IPS-20b (cell line): Measurements from ENCODE around the gene BRSK2.
A peak's percentile ranks its signal among the peaks of the same experiment; 100 is the strongest.

Experiments
- H3K27ac ChIP-seq: one replicate; pipeline ENCODE4 v1.5.1; 2013; ENCODE audit warnings: low read length
- H3K27me3 ChIP-seq: 2 replicates; pipeline ENCODE4 v1.6.1; 2013; ENCODE audit warnings: mild to moderate bottlenecking, low read length, inconsistent platforms; ENCODE audit not compliant: insufficient read depth
- H3K36me3 ChIP-seq: 2 replicates; pipeline ENCODE4 v1.6.1; 2013; ENCODE audit warnings: low read depth, mild to moderate bottlenecking, inconsistent platforms, low read length, moderate library complexity; ENCODE audit not compliant: insufficient read depth
- H3K4me1 ChIP-seq: 2 replicates; pipeline ENCODE4 v1.6.1; 2013; ENCODE audit warnings: mild to moderate bottlenecking, control low read depth, inconsistent platforms, low read length, moderate library complexity; ENCODE audit not compliant: insufficient read depth
- H3K4me3 ChIP-seq: 2 replicates; pipeline ENCODE4 v1.5.1; 2013; ENCODE audit warnings: mild to moderate bottlenecking, low read length, inconsistent platforms
- H3K9ac ChIP-seq: 2 replicates; pipeline ENCODE4 v1.6.1; 2013; ENCODE audit warnings: low read depth, mild to moderate bottlenecking, inconsistent platforms, low read length, moderate library complexity
- H3K9me3 ChIP-seq: 2 replicates; pipeline ENCODE4 v1.6.1; 2013; ENCODE audit warnings: mild to moderate bottlenecking, low read depth, low read length, inconsistent platforms; ENCODE audit not compliant: insufficient read depth

The BRSK2 gene

DNA sequence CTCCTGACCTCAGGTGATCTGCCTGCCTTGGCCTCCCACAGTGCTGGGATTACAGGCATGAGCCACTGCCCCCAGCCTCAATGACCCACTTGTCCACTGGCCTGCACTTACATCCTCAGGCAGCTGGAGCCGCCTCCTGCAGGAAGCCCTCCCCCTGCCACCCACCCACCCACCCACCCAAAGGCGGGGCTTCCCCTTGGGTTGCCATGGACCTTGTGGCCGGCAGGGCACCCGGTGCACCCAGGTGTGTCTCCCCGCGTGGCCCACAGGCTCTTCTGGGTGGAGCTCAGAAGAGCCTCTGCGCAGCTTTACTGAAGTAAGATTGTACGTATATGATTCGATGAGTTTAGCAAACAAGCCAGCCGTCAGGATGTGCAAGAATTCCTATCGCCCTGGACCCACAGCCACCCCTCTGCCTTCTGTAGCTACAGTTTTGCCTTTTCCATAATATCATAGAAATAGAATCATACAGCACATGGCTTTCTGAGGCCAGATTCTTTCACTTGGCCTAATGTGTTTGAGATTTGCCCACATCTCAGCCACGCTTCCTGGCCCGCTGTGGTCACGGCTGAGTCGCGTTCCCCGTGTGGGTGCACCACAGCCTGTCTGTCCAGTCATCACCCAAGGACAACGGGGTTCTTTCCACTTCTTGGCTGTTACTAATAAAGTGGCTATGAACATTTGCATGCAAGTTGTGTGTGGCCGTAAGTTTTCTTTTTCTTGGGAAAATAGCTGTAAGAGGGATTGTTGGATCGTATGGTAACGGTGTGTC is 5.3 kb upstream of the BRSK2 start:
- H3K4me3 ChIP-seq: no peak overlapping the region
- no peak overlapping the region for H3K9ac ChIP-seq
- no peak overlapping the region for H3K27ac ChIP-seq
- no peaks in the 10 kb centered on the region for H3K9me3 ChIP-seq
- H3K4me1 ChIP-seq: peaks cover 4% of the 10 kb centered on the region; the same call in 1 of the 2 replicates
- peaks cover 31% of the 10 kb centered on the region for H3K27me3 ChIP-seq
- no peaks in the 10 kb centered on the region for H3K36me3 ChIP-seq

DNA sequence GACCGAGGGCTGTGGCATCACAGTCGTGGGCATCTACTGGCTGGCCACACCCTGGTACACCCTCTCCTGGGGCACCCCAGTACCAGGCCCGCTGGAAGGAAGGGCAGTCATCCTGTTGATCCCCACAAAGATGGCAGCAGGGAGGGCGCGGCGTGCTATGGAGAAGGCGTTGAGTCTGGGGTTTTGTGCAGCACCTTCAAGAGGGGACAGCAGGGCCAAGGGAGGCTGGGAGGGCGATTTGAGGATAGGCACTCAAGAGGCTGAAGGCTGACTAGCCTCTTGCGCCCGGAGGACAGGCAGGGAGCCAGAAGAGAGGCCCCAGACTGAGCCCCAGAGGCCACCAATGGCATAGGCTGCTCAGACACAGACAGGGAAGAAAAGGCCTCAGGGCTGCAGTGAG is 2.2 kb upstream of the BRSK2 start:
- Histone ChIP-seq H3K27ac (no peak overlapping the region), H3K9me3 (no peaks in the 10 kb centered on the region), H3K36me3 (no peaks in the 10 kb centered on the region), H3K4me1 (peaks cover 4% of the 10 kb centered on the region; the same call in 1 of the 2 replicates), H3K27me3 (peaks cover 34% of the 10 kb centered on the region), H3K4me3 (no peak overlapping the region), H3K9ac (no peak overlapping the region)

- Histone ChIP-seq H3K27ac (no peak overlapping the region), H3K4me1 (peaks cover 4% of the 10 kb centered on the region; the same call in 1 of the 2 replicates), H3K36me3 (no peaks in the 10 kb centered on the region), H3K9ac (peak overlapping the region; percentile 80; the same call in 1 of the 2 replicates), H3K27me3 (peaks cover 31% of the 10 kb centered on the region), H3K9me3 (no peaks in the 10 kb centered on the region), H3K4me3 (peak overlapping the region; percentile 70)
Observed at GRCh38 chr11:1387961-1388762, 1.6 kb upstream of the BRSK2 start.

- H3K4me3 ChIP-seq: peak overlapping the region; percentile 70
- H3K9me3 ChIP-seq: no peaks in the 10 kb centered on the region
- H3K9ac ChIP-seq: peak overlapping the region; percentile 80; the same call in 1 of the 2 replicates
- peaks cover 4% of the 10 kb centered on the region; the same call in 1 of the 2 replicates for H3K4me1 ChIP-seq
- H3K36me3 ChIP-seq: no peaks in the 10 kb centered on the region
- no peak overlapping the region for H3K27ac ChIP-seq
- H3K27me3 ChIP-seq: peaks cover 31% of the 10 kb centered on the region
Observed at GRCh38 chr11:1388763-1389102, 1.0 kb upstream of the BRSK2 start.

GRCh38 chr11:1389103-1389931 is 417 bp upstream of the BRSK2 start:
- H3K27ac ChIP-seq: no peak overlapping the region
- peak overlapping the region; percentile 80; the same call in 1 of the 2 replicates for H3K9ac ChIP-seq
- H3K4me3 ChIP-seq: peak overlapping the region; percentile 70; the same call in 1 of the 2 replicates
- H3K36me3 ChIP-seq: no peaks in the 10 kb centered on the region
- H3K4me1 ChIP-seq: peaks cover 4% of the 10 kb centered on the region; the same call in 1 of the 2 replicates
- H3K9me3 ChIP-seq: no peaks in the 10 kb centered on the region
- peaks cover 31% of the 10 kb centered on the region for H3K27me3 ChIP-seq

- Histone ChIP-seq H3K4me1 (peaks cover 4% of the 10 kb centered on the region; the same call in 1 of the 2 replicates), H3K27me3 (peaks cover 31% of the 10 kb centered on the region), H3K36me3 (no peaks in the 10 kb centered on the region), H3K9ac (peak overlapping the region; percentile 75), H3K9me3 (no peaks in the 10 kb centered on the region), H3K4me3 (peak overlapping the region; percentile 77), H3K27ac (no peak overlapping the region)
Observed at GRCh38 chr11:1390569-1391164, 933 bp downstream of the BRSK2 start.

GRCh38 chr11:1391165-1392075 is 1.7 kb downstream of the BRSK2 start:
- Histone ChIP-seq H3K27me3 (peaks cover 31% of the 10 kb centered on the region), H3K9me3 (no peaks in the 10 kb centered on the region), H3K4me1 (peaks cover 4% of the 10 kb centered on the region; the same call in 1 of the 2 replicates), H3K27ac (no peak overlapping the region), H3K9ac (peak overlapping the region; percentile 75; the same call in 1 of the 2 replicates), H3K4me3 (peak overlapping the region; percentile 77), H3K36me3 (no peaks in the 10 kb centered on the region)

- Histone ChIP-seq H3K9me3 (no peaks in the 10 kb centered on the region), H3K4me1 (peaks cover 4% of the 10 kb centered on the region; the same call in 1 of the 2 replicates), H3K27me3 (peaks cover 31% of the 10 kb centered on the region), H3K36me3 (no peaks in the 10 kb centered on the region), H3K27ac (no peak overlapping the region), H3K4me3 (no peak overlapping the region), H3K9ac (no peak overlapping the region)
Observed at GRCh38 chr11:1392111-1392510, 2.4 kb downstream of the BRSK2 start.

- Histone ChIP-seq H3K27me3 (peaks cover 27% of the 10 kb centered on the region), H3K9me3 (no peaks in the 10 kb centered on the region), H3K27ac (no peak overlapping the region)
Observed at GRCh38 chr11:1392561-1392960, 2.8 kb downstream of the BRSK2 start.

DNA sequence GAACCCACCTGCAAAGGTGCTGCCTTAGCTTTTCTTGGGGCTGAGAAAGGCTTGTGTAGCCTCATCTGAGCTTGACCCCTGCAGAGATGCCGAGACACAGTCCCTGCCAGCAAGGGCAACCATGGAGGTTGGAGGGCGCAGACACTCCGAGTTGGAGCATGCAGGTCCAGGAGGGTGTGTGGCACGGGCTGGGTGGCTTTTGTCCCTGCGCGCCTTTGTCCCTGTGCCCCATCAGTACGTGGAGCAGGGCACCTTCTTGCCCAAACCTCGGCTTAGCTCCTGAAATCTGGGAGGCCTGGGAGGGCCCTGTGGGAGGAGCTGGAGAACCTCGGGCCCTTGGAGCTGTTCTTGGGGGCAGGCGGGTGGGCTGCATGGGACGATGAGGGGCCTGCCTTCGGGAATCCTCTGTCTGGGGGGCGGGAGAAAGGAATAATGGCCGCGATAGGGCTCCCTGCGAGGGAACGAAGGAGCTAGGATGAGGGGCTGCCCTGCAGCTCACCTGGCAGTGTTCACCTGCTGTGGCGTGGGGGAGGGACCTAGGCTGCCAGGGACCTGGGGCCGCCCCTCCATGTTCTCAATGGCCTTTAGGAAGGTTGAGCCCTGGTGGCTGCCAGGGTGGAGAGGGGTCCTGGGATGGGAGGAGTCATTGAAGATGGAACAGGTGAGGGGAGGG is 3.4 kb downstream of the BRSK2 start:
- Histone ChIP-seq H3K27ac (no peak overlapping the region), H3K36me3 (no peaks in the 10 kb centered on the region), H3K9me3 (no peaks in the 10 kb centered on the region), H3K4me3 (no peak overlapping the region), H3K9ac (no peak overlapping the region), H3K27me3 (peaks cover 21% of the 10 kb centered on the region), H3K4me1 (peaks cover 4% of the 10 kb centered on the region; the same call in 1 of the 2 replicates)

More at GRCh38 chr11:1392561-1392960, 2.8 kb downstream of the BRSK2 start:
- Histone ChIP-seq H3K36me3 (no peaks in the 10 kb centered on the region), H3K4me3 (no peak overlapping the region), H3K9ac (no peak overlapping the region), H3K4me1 (peaks cover 4% of the 10 kb centered on the region; the same call in 1 of the 2 replicates)
